Putamen (tissue), 1 donor: ENCODE measurements around the gene RND1.
A peak's percentile ranks its signal among the peaks of the same experiment; 100 is the strongest.
"Not testable (repeated sequence)": the region's sequence is repeated elsewhere in the genome, so short reads cannot be mapped to it uniquely, and the experiment has no call there.

Experiments used
- DNase-seq: peaks from one replicate; pipeline ENCODE4 v3.0.0-alpha.2; 2016; ENCODE audit warnings: low spot score

RND1 gene

GRCh38 chr12:48868451-48868850, 2.8 kb upstream of the RND1 start:
- DNase-seq, result no peak

DNA sequence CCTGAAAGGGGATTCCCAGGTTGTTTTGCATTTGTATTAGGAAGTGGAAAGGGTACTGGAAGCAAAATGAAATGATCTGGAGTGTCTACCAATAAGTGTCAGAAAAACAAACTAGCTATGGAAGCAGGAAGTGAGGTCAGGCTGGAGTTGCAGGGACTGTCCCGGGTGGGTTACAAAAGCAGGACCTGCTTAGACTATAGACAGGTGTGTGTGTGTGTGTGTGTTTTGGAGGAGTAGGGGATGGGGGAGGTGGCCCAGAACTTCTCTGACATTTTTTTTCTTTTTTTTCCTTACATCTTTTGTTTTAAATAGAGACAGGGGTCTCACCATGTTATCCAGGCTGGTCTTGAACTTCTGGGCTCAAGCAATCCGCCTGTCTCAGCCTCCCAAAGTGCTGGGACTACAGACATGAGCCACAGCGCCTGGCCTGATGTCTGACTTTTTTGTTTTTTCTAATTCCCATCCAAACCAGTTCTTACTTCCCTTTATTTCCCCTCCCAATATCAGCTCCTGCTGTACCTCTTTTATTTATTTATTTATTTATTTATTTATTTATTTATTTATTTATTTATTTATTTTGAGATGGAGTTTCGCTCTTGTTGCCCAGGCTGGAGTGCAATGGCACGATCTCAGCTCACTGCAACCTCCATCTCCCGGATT, 512 bp upstream of the RND1 start:
- DNase-seq, result no peak

GRCh38 chr12:48863291-48863690, 2.4 kb downstream of the RND1 start:
- DNase-seq, result peak; percentile 67

- DNase-seq, result no peak
Observed at GRCh38 chr12:48862760-48863159, 2.9 kb downstream of the RND1 start.

DNA sequence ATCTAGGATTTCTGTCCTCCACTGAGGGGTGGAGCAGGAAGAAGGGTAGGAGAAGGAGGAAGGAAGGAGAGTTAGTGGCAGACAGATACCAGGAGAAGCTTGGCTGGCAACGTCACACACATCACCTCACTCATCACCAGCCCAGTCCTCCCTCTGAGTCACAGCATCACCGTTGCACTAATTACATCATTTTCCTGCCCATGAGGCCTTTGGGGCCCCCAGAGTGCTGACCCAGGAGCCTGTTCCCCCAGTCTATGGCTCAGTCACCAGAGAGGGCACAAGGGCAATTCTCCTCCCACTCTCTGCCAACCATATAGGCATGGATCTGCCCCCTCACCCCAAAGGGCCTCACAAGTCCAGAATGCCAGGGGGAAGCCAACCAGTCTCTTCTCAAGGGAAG, 4.6 kb downstream of the RND1 start:
- no peak for DNase-seq

- DNase-seq, result not testable (repeated sequence)
Observed at GRCh38 chr12:48860236-48860635, 5.4 kb downstream of the RND1 start.

DNA sequence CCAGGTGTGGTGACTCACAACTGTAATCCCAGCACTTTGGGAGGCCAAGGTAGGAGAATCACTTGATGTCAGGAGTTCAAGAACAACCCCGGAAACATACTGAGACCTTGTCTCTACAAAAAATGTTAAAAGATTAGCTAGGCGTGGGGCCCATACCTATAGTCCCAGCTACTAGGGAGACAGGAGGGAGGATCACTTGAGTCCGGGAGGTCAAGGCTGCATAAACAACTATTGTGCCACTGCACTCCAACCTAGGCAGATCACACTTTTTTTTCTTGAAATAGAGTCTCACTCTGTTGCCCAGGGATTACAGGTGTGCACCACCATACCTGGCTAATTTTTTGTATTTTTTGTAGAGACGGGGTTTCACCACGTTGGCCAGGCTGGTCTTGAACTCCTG, 6.1 kb downstream of the RND1 start:
- DNase-seq, result no peak

DNA sequence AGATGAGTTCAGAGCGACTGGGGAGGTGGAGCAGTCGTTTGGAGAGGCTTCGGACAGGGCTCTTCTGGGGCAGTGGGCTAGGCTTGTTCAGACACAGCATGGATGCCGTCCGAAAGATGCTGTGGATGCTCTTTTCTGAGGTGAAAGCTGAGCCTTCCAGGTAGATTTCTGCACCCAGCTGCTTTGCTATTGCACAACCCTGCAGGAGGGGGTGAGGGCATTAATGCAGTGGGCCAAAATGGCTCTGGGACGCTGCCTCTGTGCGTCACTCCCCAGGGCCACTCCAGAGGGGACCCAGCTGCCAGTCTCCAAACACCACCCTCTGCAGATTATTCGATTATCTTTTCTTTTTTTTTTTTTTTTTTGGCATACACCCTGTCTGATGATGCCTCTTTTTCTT, 7.6 kb downstream of the RND1 start:
- DNase-seq, result no peak

DNA sequence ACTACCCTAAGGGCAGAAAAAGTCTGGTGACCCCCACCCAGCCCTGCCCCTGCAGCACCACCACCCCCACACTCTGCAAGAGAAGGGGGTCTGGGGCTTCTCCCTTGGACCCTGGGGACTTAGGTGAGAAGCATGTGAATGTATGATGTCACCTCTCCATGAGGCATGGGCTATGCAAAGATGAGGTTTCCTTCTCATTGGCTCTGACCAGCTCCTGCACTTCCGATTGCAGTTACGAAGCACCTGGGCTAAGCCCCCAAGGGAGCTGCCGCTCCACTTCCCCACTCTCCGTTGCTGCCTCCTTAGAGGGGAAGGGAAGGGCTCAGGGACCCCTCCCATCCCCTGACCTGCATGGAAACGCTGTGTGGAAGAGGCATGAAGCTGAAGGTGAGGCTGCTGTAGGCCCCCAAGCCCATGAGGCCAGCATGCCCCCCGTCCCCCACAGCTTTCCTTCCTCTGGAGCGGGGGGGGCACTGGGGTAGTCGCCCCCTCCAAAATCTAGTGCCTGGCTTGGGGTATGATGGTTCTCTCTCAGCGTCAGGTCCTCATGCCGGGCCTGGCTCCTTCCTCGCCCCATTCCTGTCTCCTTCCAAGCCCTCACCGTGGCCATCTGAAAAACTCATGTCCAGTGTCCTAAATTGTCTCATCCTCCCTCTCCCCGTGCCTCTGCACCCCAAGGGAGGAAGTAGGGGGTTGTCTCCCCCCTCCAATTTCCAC, 8.2 kb downstream of the RND1 start:
- no peak for DNase-seq

GRCh38 chr12:48856379-48856778, 9.3 kb downstream of the RND1 start:
- DNase-seq, result no peak

- not testable (repeated sequence) for DNase-seq
Observed at GRCh38 chr12:48854932-48855331, 10.7 kb downstream of the RND1 start.

- DNase-seq, result no peak
Observed at GRCh38 chr12:48854488-48854887, 11.2 kb downstream of the RND1 start.

- DNase-seq, result peak; percentile 93
Observed at GRCh38 chr12:48852734-48853688, 12.7 kb downstream of the RND1 start.

GRCh38 chr12:48851883-48852733, 13.6 kb downstream of the RND1 start, which contains the start of gene DDX23:
DDX23 (minus strand) TSS chr12:48852163; CDS start chr12:48845782, 6,381 bp downstream.
- DNase-seq, result peak; percentile 98

- DNase-seq, result not testable (repeated sequence)
Observed at GRCh38 chr12:48842021-48842420, 23.6 kb downstream of the RND1 start.

DNA sequence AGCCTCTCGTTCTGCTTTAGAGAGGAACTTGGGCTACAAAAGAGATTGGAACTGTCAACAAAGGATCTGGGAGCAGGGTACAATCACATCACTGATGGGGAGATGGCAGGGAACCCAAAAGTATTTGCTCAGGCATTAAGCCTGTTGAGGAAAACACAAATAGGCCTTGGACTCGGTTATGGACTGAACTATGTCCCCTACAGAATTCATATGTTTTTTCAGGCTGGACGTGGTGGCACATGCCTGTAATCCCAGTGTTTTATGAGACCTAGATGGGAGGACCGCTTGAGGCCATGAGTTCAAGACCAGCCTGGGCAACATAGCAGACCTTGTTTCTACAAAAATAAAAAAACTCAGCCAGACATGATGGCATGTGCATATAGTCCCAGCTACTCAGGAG, 27.6 kb downstream of the RND1 start:
- DNase-seq, result no peak

DNA sequence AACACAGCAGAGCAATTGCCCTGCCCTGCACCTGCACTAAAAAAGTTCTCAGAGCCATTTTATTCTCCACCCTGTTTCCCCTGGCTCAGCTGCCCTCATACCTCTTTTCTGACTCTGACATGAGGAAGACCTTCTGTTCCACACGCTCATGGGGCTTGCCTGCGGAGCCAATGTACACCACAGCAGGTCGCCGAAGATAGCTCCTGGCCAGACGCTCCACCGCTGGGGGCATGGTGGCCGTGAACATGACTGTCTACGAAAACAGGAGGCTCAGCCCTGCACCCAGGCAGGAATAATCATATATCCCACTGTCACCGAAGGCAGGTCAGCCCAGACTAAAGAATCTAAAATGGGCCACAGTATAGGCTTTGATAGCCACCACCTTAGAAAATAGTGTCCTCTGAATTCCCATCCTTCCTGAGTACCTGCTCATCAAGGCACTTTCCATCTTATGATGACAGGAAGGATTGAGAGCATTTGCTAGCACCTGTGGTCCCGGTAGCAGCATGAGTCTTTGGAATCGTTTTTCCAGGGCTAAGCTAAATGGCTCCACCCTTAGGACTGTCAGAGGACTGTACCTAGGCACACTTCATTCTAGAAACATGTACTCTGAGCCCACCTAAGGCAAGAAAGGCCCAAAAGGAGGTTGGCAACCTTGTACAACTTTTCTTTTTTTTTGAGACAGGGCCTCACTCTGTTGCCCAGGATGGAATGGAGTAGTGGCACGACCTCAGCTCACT, 33.2 kb downstream of the RND1 start:
- no peak for DNase-seq

- DNase-seq, result no peak
Observed at GRCh38 chr12:48831257-48831656, 34.4 kb downstream of the RND1 start.

- no peak for DNase-seq
Observed at GRCh38 chr12:48828841-48829575, 36.7 kb downstream of the RND1 start.

GRCh38 chr12:48828293-48828692, 37.4 kb downstream of the RND1 start:
- no peak for DNase-seq
